IPS-18a (cell line): ENCODE measurements around the gene EHD1.

Experiments used
- H3K27ac ChIP-seq: one replicate; pipeline ENCODE4 v1.5.1; 2013; ENCODE audit warnings: low read length
- H3K27me3 ChIP-seq: one replicate; pipeline ENCODE4 v1.6.1; 2013; ENCODE audit warnings: mild to moderate bottlenecking, low read length; ENCODE audit not compliant: control insufficient read depth, insufficient read depth
- H3K36me3 ChIP-seq: one replicate; pipeline ENCODE4 v1.6.1; 2013; ENCODE audit warnings: low read depth, low read length; ENCODE audit not compliant: control insufficient read depth
- H3K4me1 ChIP-seq: one replicate; pipeline ENCODE4 v1.6.1; 2013; ENCODE audit warnings: low read depth, low read length; ENCODE audit not compliant: control insufficient read depth
- H3K4me3 ChIP-seq: one replicate; pipeline ENCODE4 v1.5.1; 2013; ENCODE audit warnings: low read length
- H3K9ac ChIP-seq: one replicate; pipeline ENCODE4 v1.6.1; 2013; ENCODE audit warnings: mild to moderate bottlenecking, low read length, moderate library complexity
- H3K9me3 ChIP-seq: one replicate; pipeline ENCODE4 v1.6.1; 2013; ENCODE audit warnings: low read depth, low read length; ENCODE audit not compliant: control insufficient read depth

The EHD1 gene

GRCh38 chr11:64859542-64860414, 18.6 kb downstream of the EHD1 start:
- Histone ChIP-seq H3K4me3 (no peak overlapping the region), H3K36me3 (no peaks in the 10 kb centered on the region), H3K9ac (no peak overlapping the region), H3K27ac (no peak overlapping the region), H3K4me1 (peaks cover 19% of the 10 kb centered on the region), H3K27me3 (no peaks in the 10 kb centered on the region), H3K9me3 (no peaks in the 10 kb centered on the region)

GRCh38 chr11:64858467-64859263, 19.8 kb downstream of the EHD1 start:
- Histone ChIP-seq H3K4me3 (no peak overlapping the region), H3K4me1 (peaks cover 13% of the 10 kb centered on the region), H3K36me3 (no peaks in the 10 kb centered on the region), H3K9ac (no peak overlapping the region), H3K27ac (no peak overlapping the region), H3K27me3 (no peaks in the 10 kb centered on the region), H3K9me3 (no peaks in the 10 kb centered on the region)

- Histone ChIP-seq H3K9me3 (no peaks in the 10 kb centered on the region), H3K4me1 (peaks cover 1% of the 10 kb centered on the region), H3K36me3 (no peaks in the 10 kb centered on the region), H3K27me3 (no peaks in the 10 kb centered on the region), H3K27ac (no peak overlapping the region), H3K4me3 (no peak overlapping the region), H3K9ac (no peak overlapping the region)
These were observed 20.9 kb downstream of the EHD1 start for GRCh38 chr11:64857485-64857884.

GRCh38 chr11:64856382-64857227, 21.8 kb downstream of the EHD1 start:
- Histone ChIP-seq H3K9me3 (no peaks in the 10 kb centered on the region), H3K27ac (no peak overlapping the region), H3K9ac (no peak overlapping the region), H3K36me3 (no peaks in the 10 kb centered on the region), H3K4me3 (no peak overlapping the region), H3K27me3 (no peaks in the 10 kb centered on the region), H3K4me1 (no peaks in the 10 kb centered on the region)

- no peak overlapping the region for H3K4me3 ChIP-seq
- no peaks in the 10 kb centered on the region for H3K36me3 ChIP-seq
- no peaks in the 10 kb centered on the region for H3K27me3 ChIP-seq
- H3K9me3 ChIP-seq: no peaks in the 10 kb centered on the region
- H3K4me1 ChIP-seq: peaks cover 6% of the 10 kb centered on the region
- H3K9ac ChIP-seq: no peak overlapping the region
- no peak overlapping the region for H3K27ac ChIP-seq
These were observed 22.7 kb downstream of the EHD1 start for GRCh38 chr11:64855596-64856304.

GRCh38 chr11:64854534-64855502, 23.6 kb downstream of the EHD1 start:
- no peak overlapping the region for H3K4me3 ChIP-seq
- H3K27me3 ChIP-seq: no peaks in the 10 kb centered on the region
- no peak overlapping the region for H3K9ac ChIP-seq
- no peak overlapping the region for H3K27ac ChIP-seq
- H3K36me3 ChIP-seq: no peaks in the 10 kb centered on the region
- no peaks in the 10 kb centered on the region for H3K9me3 ChIP-seq
- peaks cover 6% of the 10 kb centered on the region for H3K4me1 ChIP-seq

- H3K9me3 ChIP-seq: no peaks in the 10 kb centered on the region
- no peak overlapping the region for H3K4me3 ChIP-seq
- no peaks in the 10 kb centered on the region for H3K27me3 ChIP-seq
- H3K36me3 ChIP-seq: no peaks in the 10 kb centered on the region
- no peak overlapping the region for H3K9ac ChIP-seq
- H3K4me1 ChIP-seq: peaks cover 6% of the 10 kb centered on the region
- no peak overlapping the region for H3K27ac ChIP-seq
These were observed 24.3 kb downstream of the EHD1 start for GRCh38 chr11:64854157-64854533.

- no peaks in the 10 kb centered on the region for H3K36me3 ChIP-seq
These were observed 24.7 kb downstream of the EHD1 start for GRCh38 chr11:64853709-64854108.

GRCh38 chr11:64852804-64853509, 25.5 kb downstream of the EHD1 start:
- Histone ChIP-seq H3K27ac (no peak overlapping the region), H3K9ac (no peak overlapping the region)

More at GRCh38 chr11:64853709-64854108, 24.7 kb downstream of the EHD1 start:
- Histone ChIP-seq H3K9me3 (no peaks in the 10 kb centered on the region), H3K4me1 (peaks cover 6% of the 10 kb centered on the region), H3K27me3 (no peaks in the 10 kb centered on the region), H3K9ac (no peak overlapping the region), H3K27ac (no peak overlapping the region), H3K4me3 (no peak overlapping the region)

More at GRCh38 chr11:64852804-64853509, 25.5 kb downstream of the EHD1 start:
- peaks cover 6% of the 10 kb centered on the region for H3K4me1 ChIP-seq
- no peaks in the 10 kb centered on the region for H3K27me3 ChIP-seq
- H3K9me3 ChIP-seq: no peaks in the 10 kb centered on the region
- no peaks in the 10 kb centered on the region for H3K36me3 ChIP-seq
- H3K4me3 ChIP-seq: no peak overlapping the region
